Measurements from ENCODE around the gene SPPL3.
"Not testable (repeated sequence)": the region's sequence is repeated elsewhere in the genome, so short reads cannot be mapped to it uniquely, and the experiment has no call there.

SPPL3 gene

GRCh38 chr12:120820884-120821510, 83.2 kb downstream of the SPPL3 start:
- DNase-seq (ENCODE audit: low read depth in 4 of 4, low spot score in 1 of 4): peak in 3 of 4 experiments; percentile 5 to 43 (median 28)

DNA sequence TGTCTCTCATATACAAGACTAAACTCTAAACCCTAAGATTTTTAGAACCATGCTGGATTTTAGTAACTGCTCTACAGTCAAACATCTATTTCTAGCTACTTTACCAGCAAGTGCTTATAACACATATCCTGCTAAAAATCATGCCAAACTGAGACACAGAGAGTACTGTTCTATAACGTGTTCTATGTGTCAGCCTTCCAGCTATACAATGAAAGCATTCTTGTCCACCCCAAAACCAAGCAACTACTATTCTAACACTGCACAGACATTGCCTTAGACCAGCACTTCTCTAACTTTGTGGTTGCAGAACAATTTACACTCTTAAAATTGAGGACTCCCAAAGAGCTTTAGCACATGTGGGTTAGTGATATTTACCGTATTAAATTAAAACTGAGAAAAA, 85.7 kb downstream of the SPPL3 start:
- no peak for DNase-seq (ENCODE audit: low read depth in 4 of 4, low spot score in 1 of 4)

- DNase-seq (ENCODE audit: low read depth in 4 of 4, low spot score in 1 of 4): no peak
Measured at GRCh38 chr12:120817559-120818330, 86.4 kb downstream of the SPPL3 start.

GRCh38 chr12:120816363-120816762, 87.8 kb downstream of the SPPL3 start:
- no peak for DNase-seq (ENCODE audit: low read depth in 4 of 4, low spot score in 1 of 4)

GRCh38 chr12:120814903-120815429, 89.2 kb downstream of the SPPL3 start:
- no peak for DNase-seq (ENCODE audit: low read depth in 4 of 4, low spot score in 1 of 4)

DNA sequence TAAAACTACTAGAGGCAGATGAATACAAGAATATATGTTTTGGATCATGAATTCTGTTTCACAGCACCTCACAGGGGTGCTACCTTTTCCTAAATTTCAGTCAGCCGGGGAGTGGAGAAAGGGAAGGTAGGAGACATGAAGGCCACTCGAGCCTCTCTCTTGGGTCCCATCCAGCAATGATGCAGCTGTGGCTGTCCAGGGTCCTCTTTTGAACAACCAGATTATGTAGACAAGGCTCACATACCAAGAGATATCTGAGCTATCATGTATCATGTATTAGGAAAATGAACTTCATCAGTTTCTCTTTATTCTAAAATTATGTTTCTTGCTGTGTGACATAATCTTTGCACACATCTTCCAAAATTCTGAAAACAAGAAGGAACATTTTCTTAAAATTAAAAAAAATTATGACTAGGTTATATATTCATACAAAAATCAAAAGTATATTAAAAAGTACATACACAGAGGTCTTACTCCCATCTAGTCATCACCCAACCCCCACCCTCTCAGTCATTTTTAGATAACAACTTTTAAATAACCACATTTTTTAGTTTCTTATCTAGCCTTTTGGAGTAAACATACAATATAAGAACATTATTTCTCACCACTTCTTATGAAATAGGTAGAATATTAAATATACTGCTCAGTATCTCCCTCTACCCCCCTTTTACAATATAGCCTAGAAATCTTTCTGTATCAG, 89.8 kb downstream of the SPPL3 start:
- DNase-seq (ENCODE audit: low read depth in 4 of 4, low spot score in 1 of 4): no peak

DNA sequence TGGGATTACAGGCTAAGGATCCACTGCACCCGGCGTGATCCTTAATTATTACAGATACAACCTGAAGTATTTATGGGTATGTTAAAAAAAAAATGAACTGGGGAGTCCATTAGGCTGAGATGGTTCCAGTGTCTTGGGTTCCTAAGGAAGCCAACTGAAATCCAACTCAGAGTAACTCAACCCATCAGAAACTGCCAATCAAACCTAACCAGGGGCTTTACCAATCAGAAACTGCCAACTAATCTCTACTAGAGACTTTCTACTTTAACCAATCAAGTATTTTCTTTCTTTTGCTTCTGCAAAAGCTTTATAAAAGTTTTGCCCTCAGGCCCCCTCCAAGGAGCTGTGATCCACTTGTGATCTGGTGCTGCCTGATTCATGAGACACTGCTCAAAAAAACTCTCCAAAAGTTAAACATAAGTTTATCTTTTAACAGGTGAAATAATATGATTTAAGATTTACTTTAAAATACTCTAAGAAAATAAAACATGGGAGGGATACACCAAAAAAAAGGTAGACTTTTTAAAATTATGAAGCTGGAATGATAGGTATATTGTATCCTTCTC, 90.5 kb downstream of the SPPL3 start:
- DNase-seq (ENCODE audit: low read depth in 4 of 4, low spot score in 1 of 4): no peak

DNA sequence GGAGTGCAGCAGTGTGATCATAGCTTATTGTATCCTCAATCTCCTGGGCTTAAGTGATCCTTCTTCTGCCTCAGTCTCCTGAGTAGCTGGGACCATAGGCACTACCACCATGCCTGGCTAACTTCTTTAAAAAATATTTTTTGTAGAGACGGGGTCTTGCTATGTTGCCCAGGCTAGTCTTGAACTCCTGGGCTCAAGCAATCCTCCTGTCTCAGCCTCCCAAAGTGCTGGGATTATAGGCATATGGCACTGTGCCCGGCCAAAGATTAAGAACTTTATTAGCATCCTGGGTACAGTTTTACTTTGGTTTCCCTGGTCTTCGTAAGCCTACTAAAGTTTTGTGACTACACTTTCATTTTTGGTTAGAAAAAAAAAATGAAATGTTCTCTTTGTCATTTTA, 94.1 kb downstream of the SPPL3 start:
- no peak for DNase-seq (ENCODE audit: low read depth in 4 of 4, low spot score in 1 of 4)

DNA sequence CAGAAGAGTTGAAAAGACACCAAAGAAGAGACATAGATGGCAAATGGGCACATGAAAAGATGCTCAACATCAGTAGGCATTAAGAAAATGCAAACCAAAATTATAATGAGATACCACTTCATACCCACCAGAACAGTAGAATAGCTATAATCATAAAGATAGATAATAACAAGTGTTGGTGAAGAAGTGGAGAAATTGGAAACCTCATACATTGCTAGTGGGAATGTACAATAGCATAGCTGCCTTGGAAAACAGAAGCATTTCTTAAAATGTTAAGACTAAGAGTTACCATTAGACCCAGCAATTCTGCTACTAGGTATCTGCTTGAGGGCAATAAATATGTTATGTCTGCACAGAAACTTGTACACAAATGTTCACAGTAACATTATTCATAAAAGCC, 99.7 kb downstream of the SPPL3 start:
- DNase-seq (ENCODE audit: low read depth in 4 of 4, low spot score in 1 of 4): no peak

- no peak for DNase-seq (ENCODE audit: low read depth in 4 of 4, low spot score in 1 of 4)
Measured at GRCh38 chr12:120801146-120801545, 103.0 kb downstream of the SPPL3 start.

DNA sequence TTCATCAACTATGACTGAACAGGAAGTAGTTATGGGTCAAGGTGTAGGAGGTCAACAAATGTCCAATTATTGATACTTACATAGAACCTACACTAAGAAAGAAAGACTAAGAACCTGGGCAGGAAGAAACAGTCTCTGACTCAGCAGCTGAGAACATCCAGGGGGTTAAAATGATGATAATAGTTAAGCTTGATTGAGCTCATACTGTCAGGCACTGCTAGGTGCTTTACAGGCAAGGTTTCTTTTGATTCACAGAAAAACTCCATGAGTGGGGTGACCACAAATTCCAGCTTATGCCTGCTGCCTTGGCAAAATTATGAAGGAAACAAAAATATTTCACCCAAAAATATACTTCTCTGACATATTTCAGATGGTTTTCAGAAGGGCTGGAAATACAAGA, 103.5 kb downstream of the SPPL3 start:
- no peak for DNase-seq (ENCODE audit: low read depth in 4 of 4, low spot score in 1 of 4)

GRCh38 chr12:120799243-120800045, 104.7 kb downstream of the SPPL3 start:
- no peak for DNase-seq (ENCODE audit: low read depth in 4 of 4, low spot score in 1 of 4)

DNA sequence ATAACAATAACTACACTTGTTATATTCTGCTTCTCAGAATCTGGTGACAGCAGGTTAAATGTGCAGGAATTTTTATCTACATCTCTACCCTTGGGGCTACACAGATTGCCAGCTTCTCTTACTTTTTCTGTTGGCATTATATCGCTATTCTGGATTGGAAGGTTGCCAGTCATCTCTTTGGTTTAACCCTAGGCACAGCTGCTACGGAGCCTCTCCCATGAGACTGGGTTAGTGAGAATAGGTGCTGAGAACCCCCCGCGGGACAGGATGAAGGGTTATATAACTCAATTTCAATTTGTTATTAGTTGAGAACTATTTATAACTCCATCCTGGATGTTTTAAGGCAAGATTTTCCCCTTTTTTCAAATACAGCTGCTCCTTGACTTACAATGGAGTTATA, 105.5 kb downstream of the SPPL3 start:
- DNase-seq (ENCODE audit: low read depth in 4 of 4, low spot score in 1 of 4): no peak

DNA sequence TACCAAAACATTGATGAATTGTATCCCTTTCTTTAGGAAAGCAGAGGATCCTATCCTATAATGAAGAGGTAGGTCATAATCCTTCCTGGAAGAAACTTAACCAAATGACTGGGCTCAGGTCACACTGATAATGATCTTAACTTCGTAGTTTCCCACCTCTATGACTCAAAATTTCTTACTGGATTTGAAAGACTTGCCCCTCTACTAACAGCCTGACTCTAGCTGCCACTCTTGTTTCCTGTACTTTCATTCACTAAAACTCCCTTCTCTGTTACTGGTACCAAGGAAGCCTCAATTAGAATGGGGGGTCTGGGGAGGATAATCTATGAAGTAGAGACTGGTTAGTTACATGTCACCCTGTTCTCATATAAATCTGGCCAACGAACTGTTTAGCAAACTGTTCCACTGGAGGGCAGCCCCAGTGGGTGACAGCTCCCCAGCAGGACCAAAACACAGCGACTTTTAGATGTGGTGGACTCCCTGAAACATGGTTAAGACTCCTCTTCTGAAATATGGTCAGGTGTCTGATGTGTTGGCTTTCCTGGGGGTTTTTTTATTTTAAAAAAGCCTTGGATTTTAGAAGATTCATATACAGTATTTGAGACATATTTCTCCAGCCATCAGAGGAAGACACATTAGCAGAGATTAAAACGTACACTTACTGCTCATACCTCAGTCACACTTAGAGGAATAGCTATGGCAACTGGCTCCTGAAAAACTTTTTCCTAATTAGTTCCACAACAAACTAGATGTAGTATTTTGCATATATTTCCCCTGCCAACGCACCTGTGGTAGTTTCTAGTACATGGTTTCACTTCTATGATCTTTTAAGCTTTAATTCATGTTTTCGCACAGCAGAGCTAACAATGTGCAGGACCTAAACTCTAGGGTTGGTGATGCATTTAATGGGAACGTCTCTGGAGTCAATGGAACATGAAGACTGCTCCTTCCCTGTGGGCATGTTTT, 106.2 kb downstream of the SPPL3 start:
- no peak for DNase-seq (ENCODE audit: low read depth in 4 of 4, low spot score in 1 of 4)

- no peak for DNase-seq (ENCODE audit: low read depth in 4 of 4, low spot score in 1 of 4)
Measured at GRCh38 chr12:120795441-120796178, 108.5 kb downstream of the SPPL3 start.

- DNase-seq (ENCODE audit: low read depth in 4 of 4, low spot score in 1 of 4): no peak
Measured at GRCh38 chr12:120793357-120793756, 110.8 kb downstream of the SPPL3 start.

DNA sequence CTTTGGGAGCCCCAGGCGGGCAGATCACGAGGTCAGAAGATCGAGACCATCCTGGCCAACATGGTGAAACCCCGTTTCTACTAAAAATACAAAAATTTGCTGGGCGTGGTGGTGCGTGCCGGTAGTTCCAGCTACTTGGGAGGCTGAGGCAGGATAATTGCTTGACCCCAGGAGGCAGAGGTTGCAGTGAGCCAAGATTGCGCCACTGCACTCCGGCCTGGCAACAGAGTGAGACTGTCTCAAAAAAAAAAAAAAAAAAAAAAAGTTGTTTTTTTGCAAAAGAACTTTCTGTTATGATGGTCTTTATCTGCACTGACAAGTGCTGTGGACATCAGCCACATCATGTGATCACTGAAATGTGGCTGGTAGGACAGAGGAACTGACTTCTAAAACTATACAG, 111.7 kb downstream of the SPPL3 start:
- not testable (repeated sequence) for DNase-seq (ENCODE audit: low read depth in 4 of 4, low spot score in 1 of 4)

DNA sequence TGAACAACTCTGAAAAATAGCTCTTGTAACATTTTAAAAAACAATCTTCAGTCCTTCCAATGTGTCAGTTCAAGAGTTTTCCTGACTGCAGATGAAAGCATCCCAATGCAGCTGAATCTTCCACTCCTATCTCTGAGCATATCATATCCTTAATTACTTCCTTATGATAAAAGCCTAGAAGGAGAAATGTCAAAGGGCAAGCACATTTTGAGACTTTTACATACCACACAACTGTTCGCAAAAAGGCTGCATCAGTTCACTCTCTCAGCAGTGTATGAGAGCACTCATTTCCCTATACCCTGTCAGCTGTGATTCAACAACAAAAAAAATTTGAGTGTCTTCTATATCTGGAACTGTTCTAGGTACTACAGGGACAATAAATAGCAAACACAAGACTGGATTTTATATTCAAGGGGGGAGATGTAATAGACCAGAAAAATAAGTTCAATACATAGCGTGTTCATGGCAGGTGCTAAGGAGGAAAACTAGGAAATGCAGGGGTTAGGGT, 112.4 kb downstream of the SPPL3 start:
- DNase-seq (ENCODE audit: low read depth in 4 of 4, low spot score in 1 of 4): no peak

DNA sequence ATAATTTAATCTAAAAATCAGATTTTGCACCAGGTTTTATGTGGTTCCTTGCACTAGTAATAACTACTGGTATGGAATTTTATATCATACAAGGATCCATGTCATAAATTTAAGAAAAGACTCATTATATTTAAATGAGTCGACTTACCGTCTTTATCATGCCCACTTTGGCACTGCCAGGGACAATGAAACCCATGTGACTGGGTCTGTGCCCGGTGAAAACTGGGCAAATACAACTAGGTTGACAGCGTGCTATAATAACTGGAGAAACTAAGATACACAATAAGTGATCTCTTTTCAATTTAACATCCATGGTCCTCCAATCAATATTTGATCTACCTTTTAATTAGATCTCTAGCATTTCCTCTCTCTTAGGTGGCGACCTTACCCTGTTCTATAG, 114.0 kb downstream of the SPPL3 start:
- DNase-seq (ENCODE audit: low read depth in 4 of 4, low spot score in 1 of 4): no peak
